Ammon's horn (tissue), 1 donor: Measurements from ENCODE around the gene STRBP.
"Not testable (repeated sequence)": the region's sequence is repeated elsewhere in the genome, so short reads cannot be mapped to it uniquely, and the experiment has no call there.

ENCODE experiments used
- DNase-seq: peaks from one replicate; pipeline ENCODE4 v3.0.0-alpha.2; 2016; ENCODE audit warnings: low spot score

STRBP gene

DNA sequence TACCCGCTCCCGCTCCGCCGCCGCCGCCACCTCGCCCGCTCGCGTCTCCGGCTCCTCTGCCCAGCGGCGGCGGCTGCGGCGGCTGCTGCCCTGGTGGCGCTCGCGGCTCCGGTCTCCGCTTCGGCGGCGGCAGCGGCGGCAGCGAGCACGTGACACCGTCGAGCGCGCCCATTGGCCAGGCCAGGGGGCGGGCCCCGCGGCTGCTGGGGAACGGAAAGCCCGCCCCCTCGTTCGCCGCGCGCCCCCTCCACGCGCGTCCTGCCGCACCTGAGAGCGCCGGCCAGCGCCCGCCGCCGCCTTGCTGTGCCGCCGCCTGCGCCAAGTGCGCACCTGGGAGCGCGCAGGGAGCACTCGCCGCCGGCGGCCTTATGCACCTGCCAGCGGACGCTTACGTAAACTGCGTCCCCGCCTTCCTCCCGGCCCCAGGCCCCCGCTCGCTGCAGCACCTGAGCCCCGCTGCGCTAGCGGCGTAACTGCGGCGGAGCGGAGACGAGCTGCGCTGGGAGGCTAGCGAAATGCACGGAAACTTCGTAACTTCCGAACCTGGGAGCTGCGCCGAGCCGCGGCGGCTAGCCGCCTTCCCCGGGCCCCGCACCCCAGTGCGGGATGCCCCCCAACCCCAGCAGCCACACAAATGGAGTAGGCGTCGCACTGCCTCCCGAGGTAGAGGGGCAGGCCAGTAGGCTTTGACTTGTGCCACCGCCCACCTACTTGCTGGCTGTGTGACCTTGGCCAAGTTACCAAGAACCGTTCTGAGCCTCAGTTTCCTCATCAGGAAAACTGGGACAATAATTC lies at the start of gene STRBP:
TSS of gene STRBP (minus strand) at position 122 of the 795 bp plus-strand sequence. CDS start 84,452 bp downstream, outside the sequence.
- DNase-seq = peak; percentile 93

DNA sequence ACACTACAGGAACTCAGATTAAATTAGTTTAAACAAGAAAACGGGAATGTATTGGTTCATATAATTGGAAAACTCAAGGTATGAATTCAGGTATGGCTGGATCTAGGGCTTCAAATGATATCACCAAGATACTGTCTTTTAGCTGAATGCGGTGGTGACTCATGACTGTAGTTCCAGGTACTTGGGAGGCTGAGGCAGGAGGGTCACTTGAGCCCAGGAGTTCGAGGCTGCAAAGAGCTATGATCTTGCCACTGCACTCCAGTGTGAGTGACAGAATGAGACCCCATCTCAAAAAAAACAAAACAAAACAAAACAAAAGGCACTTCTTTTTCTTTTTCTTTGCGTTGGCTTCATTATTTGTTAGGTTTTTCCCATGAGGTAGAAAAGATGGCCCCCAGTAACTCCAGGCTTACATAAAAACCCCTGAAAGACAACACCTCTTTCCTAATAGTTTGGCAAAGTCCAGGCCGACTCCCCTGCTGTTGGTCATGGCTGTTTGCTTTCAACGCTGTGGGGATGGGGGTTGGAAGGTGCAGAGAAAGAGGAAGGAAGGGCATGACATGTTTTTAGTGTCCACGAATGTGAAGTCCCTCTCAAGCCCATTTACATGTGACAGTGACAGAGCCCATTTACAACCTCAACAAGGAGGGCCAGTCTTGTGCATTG lies 47.8 kb upstream of the STRBP start:
- DNase-seq = peak; percentile 45

DNA sequence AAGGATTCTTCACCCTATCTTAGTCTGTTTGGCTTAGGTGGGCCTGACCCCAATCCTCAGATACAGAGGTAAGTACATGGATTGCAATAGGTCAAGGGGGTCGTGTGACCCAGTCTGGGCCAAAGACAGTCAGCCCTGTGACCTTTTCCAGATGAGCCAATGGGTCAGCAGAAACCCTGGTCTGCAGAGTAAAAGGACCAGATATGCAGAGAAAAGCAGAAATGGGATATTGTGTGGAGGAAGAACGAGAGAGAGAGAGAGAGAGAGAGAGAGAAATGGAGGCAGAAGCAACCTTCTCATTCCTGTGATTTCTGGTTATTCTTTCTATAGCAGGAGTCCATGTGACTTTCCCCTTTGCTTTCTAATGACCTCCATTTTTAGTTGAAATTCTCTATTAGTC lies 47.2 kb upstream of the STRBP start:
- no peak for DNase-seq

DNA sequence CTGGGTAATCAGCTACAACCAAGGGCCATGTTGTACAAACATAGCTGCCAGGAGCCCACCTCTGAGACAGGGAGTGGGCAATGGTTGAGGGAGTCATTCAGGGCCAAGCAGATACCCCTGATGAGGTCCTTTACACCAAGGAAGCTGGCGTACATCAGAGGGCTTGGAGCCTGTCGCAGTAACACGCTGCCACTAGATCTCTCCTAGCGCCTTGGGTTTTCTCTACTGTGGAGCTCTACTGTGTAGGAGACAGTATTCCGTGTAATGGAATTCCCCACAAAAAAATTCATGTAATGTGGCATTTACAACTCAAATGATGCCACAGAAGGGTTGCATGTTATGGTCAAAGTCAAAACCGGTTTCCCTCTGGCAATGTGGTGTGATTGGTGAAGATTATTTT lies 46.2 kb upstream of the STRBP start:
- DNase-seq = no peak

DNA sequence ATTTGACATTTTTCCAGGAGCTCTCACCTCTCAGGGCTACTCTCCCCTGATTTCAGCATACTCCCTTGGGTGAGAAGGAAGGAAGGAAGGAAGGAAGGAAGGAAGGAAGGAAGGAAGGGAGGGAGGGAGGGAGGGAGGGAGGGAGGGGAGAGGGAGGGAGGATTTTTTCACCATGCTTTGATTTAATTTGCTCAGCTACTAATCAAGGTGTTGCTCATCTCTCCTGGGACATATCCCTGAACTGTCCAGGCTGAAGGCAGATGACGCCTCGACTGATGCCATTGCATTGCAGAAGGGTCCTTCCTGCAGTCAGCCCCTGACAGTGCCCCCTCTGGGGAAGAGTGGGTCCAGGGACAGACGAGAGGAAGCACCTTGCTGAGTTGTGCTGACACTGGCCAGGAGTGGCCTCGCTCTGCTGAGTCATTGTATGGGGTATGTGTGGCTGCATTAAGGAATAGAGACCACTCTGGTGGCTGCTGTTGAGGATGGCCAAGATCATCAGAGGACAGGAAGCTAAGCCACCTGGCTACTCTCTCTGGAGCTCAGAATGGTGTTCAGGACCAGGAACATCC lies 44.0 kb upstream of the STRBP start:
- DNase-seq = no peak

DNA sequence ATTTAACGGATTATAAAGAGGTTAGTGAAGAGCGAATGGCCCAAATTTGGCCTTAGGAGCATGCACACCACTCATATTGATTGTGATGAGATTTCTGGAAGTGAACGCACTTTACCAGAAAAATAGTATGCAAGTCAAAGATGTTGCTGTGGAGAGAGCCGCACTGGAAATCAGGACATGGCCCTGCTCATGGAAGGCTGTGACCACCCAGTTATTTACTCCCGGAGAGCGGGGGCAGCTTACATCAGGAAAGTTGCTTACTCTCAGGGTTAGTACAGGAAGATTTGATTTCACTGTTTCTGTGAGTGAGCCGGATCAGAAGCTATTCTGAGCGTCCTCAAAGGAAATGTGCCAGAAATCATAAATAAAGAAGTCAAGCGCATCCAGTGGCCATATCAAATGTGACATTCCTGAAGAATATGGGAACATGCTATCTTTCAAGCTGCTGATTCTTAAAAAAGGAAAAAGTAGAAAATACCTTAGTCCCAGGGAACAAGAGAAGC lies 42.9 kb upstream of the STRBP start:
- DNase-seq = no peak

DNA sequence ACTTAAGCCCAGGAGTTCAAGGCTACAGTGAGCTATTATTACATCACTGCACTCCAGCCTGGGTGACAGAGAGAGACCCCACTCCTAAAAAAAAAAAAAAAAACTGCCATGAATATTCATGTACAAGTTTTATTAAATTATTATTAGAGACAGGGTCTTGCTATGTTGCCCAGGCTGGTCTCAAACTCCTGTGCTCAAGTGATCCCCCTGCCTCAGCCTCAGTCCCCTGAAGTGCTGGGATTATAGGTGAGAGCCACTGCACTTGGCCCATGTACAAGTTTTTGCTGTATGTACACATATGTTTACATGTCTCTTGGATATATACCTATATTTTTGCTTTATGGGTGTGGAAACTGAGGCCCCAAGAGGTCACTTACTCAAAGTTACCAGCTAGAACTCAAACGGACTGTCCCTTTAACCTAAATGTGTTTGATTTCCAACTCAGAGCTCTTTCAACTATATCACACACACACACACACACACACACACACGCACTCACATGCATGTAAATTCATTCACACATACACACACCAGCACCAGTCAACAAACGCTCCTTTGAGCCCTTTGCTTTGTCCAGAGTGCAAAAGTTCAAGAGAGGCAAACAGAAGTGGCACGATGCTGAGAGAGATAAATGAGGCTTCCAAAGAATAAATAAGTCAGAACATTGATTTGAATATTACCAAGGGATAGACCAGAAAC lies 42.3 kb upstream of the STRBP start:
- no peak for DNase-seq

DNA sequence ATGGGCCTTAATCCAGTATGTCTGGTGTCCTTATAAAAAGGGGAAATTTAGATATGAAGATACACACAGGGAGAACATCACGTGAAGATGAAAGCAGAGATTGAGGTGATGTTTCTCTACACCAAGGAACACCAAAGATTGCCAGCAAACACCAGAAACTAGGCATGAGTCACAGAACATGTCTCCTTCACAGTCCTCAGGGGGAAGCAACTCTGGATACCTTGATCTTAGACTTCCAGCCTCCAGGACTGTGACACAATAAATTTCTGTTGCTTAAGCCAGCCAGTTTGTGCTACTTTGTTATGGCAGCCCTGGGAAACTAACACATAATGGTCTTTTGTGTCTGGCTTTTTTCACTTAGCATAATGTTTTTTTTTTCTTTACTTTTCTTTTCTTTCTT lies 41.2 kb upstream of the STRBP start:
- DNase-seq = no peak

DNA sequence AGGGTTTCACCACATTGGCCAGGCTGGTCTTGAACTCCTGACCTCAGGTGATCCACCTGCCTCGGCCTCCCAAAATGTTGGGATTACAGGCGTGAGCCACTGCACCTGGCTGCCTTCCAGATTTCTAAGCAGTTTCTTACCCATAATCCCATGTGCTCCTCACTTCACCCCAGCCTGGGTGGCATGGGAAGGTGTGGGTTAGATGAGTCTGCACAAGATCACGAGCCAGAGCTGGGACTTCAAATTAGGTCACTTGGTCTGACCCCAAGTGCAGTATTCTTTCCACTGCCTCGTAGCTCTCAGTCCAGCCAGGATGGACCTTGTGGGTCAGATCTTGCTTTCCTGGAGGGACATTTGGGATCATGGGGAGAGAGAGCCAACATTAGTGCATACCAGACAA lies 37.5 kb upstream of the STRBP start:
- no peak for DNase-seq

DNA sequence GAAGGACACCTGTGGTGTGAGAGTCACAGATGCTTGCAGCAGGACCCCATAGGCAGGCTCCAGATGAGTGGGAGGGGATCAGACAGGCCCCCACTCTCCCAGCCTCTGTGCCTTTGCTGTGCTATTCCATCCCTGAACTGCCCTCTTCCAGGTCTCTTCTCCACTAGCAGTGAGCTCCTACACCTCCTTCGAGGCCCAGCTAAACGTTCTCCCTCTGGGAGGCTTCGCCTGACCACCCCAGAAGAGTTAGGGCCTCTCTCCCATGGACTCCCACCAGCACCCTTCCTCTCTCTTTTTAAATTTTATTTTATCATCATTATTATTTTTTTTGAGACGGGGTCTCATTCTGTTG lies 35.9 kb upstream of the STRBP start:
- DNase-seq = no peak

DNA sequence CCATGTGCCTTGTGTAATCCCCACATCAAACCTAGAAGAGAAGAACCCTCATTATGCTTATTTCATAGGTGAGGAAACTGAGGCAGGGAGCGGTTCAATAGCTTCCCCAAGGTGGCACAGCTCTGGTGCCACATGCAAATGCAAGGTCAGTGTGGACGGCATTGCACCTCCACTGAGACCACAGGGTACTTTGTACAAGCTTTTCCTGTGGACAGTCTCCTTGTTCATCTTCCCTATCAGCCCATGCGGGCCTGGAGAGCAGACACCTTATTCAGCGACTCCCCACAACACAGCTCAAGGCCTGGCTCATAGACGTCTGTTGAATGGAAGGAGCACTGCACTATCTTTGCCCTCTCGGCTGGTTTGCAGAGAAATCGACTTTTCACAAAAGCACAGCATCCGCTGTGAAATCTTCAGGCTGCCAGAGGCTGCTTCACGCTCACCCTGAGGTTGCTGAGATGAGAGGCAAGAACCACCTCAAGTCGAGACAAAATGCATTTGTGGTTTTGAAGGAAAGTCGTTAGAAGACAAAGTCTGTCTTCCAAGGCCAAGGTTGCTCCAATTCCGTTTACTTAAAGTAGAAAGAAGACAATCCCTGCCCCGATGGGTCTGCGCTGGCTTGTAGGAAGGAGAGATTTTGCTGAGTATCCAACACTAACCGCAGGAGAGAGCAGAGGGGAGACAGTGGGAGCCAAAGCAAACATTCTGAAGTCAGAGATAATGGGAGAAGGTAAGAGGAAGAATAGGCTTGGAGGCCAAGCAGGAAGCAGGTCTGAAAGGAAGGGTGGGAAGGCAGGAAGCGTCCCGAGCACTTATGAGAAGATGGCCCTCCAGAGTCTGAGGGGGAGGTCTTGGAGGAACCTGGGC lies 34.2 kb upstream of the STRBP start:
- DNase-seq = no peak

DNA sequence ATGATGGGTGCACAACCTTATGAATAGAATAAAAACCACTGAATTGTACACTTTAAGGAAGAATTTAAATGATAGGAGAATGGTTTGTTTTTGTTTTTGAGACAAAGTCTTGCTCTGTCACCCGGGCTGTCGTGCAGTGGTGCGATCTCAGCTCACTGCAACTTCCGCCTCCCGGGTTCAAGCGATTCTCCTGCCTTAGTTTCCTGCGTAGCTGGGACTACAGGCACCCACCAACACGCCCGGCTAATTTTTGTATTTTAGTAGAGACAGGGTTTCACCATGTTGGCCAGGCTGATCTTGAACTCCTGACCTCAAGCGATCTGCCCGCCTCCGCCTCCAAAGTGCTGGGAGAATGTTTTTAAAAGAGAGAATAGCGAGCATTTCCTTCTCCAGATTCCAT lies 33.5 kb upstream of the STRBP start:
- not testable (repeated sequence) for DNase-seq

DNA sequence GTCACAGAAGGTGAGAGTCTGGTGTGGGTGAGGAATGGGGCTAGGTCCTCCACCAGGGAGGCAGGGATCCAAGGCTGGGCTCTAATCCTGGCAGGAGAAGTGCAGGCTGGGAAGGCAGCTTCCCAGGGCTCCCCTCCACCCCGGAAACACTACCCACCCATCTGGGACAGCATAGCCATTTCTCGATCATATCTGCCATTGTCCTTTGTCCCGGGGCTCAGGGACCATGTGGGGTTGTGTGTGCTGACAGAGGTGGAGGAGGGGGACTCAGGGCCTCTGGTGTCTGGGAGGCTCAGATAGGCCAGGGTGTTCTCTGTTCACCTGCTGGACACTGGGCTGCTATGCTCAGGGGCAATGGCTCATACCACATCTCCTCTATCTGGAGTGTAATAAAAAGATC lies 32.2 kb upstream of the STRBP start:
- DNase-seq = no peak

DNA sequence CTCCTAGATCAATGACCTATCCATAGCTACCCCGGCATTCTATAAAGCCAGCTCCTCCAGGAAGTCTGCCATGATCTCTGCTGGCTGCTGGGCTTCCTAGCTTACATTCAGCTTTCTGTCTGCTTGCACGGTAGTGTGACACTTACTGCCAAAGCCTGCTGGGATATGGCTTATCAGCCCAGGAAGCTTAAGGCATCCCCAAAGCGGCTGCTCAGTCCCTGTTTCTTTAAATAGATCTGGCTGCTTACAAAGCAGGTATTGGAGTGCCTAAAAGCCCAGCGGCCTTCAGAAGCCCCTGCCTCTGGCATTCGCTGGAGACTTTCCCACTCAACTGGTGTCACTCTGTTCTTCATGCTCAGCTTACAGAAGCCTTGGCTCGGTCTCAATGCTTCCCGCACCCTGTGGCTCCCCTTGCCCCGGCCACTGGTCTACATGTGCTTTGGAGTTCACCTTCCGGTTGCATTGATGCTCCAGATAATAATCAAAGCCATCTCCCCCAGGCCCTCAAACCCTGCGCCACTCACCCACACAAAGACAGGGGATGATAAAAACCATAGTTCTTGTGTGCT lies 31.3 kb upstream of the STRBP start:
- no peak for DNase-seq

DNA sequence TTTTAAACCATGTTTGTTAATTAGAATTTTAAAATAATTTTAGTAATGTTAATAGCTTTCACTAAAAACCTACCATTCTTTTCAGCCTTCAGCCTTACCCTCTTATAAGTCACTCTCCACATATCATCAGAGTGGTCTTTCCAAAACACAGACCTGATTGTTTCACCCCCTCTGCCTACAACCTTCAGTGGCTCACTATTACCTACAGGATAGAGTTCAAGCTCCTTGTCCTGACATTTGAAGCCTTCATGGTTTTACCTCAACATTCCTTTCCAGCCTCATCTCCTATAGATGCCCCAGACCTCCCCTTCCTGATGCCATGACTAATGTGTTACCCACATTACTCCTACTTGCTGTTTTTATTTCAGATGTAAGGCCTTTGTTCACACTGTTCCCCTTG lies 27.8 kb upstream of the STRBP start:
- DNase-seq = no peak

DNA sequence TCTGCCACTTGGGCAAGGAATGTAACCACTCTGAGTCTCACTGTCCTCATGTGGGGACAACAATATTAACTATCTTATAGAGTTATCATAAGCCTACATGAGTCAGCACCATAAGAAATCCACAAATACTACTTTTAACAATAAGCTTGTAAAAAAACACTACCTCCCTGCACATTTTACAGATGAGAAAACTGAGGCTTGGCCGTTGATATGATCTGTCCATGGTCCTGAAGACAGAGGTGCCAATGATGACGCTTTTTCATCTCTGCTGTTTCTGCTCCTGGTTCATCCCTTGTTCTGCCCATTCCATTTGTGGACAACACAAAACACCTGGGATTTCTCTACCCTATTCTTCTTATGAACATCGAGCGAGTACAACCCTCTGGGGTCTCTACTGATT lies 23.4 kb upstream of the STRBP start:
- DNase-seq = no peak

DNA sequence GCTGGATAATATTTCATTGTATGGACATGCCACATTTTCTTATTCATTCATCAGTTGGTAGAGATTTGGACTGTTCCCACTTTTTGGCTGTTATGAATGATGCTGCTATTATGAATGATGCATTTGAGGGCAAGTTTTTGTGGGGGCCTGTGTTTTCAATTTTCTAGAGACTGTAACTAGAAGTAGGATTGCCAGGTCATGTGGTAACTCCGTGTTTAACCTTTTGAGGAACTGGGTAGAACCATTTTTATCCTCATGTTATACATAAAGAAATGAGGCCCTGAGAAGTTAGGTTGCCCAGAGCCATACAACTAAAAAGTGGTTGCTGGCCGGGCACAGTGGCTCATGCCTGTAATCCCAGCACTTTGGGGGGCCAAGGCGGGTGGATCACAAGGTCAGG lies 22.4 kb upstream of the STRBP start:
- no peak for DNase-seq

DNA sequence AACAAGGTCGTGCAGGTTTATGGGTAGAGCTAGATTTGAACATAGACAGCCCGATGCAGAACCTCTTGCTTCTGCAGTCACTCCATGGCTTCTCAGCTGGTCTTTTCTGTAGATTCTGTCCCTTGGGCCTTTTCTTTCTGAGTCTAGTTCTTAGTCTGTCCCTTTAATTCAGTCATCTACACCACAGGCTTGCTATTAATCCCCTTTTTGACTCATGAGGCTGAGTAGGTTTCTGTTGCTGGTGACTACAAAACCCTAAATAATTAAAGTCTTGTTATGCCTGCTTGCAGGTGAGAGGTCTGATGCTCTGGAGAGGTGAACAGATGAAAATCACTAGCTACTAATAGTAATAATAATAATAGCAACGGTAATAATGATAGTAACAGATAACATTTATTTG lies 19.3 kb upstream of the STRBP start:
- no peak for DNase-seq

DNA sequence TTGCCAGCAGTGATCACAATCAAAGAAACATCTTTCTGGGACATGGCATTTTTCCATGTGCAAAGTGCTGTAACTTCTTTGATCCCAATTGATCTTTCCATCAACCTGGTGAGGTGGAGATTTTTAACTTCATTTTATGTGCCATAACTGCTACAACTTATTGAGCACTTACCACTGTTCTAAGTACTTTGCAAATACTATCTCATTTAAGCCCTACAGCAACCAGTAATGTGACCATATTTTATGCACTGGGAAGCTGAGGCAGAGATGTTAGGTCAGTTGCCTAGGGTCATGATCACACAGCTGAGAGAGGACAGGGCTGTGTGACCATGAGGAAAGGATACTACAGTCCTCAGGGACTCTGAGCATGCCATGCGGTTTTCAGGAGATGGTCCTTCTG lies 17.9 kb upstream of the STRBP start:
- no peak for DNase-seq

DNA sequence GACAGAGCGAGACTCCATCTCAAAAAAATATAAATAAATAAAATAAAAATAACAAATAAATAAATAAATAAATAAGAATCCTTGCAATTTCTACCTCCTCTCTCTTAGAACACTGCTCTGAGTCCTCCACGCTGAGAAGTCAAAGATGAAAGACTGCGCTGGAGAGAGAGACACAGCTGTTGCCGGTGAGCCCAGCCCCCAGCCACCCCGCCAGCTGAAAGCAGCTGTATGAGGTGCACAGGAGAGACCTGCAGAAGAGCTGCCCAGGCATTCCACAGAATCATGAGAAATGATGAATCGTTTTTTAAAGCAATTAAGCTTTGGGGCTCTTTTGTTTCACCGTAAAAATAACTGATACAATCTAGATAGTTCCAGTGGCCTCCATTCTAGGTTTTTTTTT lies 16.3 kb upstream of the STRBP start:
- no peak for DNase-seq

DNA sequence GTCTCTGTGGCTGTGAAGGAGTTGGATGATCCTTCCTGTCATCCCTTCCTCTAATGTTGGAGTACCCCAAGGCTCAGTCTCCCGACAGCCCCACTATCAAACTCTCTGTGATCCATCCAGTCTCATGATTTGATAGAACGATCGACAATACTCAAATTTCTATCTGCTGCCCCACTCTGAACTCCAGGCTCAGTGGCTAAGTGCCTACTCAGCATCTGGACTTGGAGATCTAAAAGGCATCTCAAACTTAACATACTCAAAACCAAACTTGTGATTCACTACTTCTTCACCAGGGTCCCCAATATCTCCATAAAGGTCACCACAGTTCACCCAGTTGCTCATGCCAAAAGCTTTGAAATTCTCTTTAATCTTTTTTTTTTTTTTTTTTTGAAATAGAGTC lies 15.1 kb upstream of the STRBP start:
- no peak for DNase-seq

DNA sequence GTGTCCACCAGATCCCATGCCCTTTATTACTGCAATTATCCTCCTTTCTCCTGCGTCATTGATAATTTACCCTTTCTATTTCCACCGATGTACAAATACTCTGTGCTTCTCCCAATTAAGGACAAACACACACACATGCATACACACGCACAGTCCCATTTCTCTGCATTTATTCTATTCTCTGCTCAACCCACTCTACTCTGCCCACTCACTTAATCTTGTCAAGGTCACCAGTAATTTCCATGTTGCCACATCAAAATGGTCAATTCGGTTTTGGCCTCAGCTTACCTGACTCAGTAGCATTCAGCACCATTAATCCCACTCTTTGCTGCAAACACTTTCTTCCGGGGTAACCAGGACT lies 14.6 kb upstream of the STRBP start:
- DNase-seq = no peak
